Measurements from ENCODE around the gene IFITM2. TPM values are rescaled to one million over a fixed set of nuclear protein-coding genes. Genes with fewer than 3 reads are reported as not detected.
"Not testable (repeated sequence)": the region's sequence is repeated elsewhere in the genome, so short reads cannot be mapped to it uniquely, and the experiment has no call there.

The IFITM2 gene
- 18.5 and 19.4 TPM in 2 replicates for total RNA-seq (2014; rRNA removed; shearing (Covaris generic); ENCODE audit: low replicate concordance)

- Histone ChIP-seq H2AFZ (ENCODE audit: low read length) (peak within 1 kb of the TSS; percentile 91), H3K9ac (ENCODE audit: low read length) (peak within 1 kb of the TSS; percentile 66), H3K4me2 (ENCODE audit: low read depth, low read length, poor library complexity, severe bottlenecking) (peak within 1 kb of the TSS; percentile 60), H3K4me3 (ENCODE audit: low read length) (peak within 1 kb of the TSS; percentile 60; the same call in 1 of the 2 replicates)
- not testable (repeated sequence) for H3K27me3 ChIP-seq (ENCODE audit: low read length); H3K79me2 ChIP-seq (ENCODE audit: low read length); H4K20me1 ChIP-seq (ENCODE audit: insufficient read depth, low read depth, low read length); H3K9me3 ChIP-seq (ENCODE audit: low read length); H3K27ac ChIP-seq (ENCODE audit: low read length); H3K36me3 ChIP-seq (ENCODE audit: insufficient read depth, low read length); H3K4me1 ChIP-seq (ENCODE audit: low read length); H3K9me2 ChIP-seq (replicated peaks; ENCODE audit: insufficient read depth, low read length)
- DNase-seq: peak; percentile 70
These were observed at the start of gene IFITM2 for GRCh38 chr11:307766-308708. IFITM2 (plus strand) TSS chr11:307816; CDS start chr11:308193, 377 bp downstream.

- no peak for DNase-seq
- H3K27me3 ChIP-seq (ENCODE audit: low read length): no peaks in the 10 kb centered on the region
- H3K9ac ChIP-seq (ENCODE audit: low read length): no peak overlapping the region
- H3K4me1 ChIP-seq (ENCODE audit: low read length): peaks cover 17% of the 10 kb centered on the region
- H3K36me3 ChIP-seq (ENCODE audit: insufficient read depth, low read length): no peaks in the 10 kb centered on the region
- no peak overlapping the region for H3K4me2 ChIP-seq (ENCODE audit: low read depth, low read length, poor library complexity, severe bottlenecking)
- no peaks in the 10 kb centered on the region for H3K79me2 ChIP-seq (ENCODE audit: low read length)
- H2AFZ ChIP-seq (ENCODE audit: low read length): no peak overlapping the region
- no peak overlapping the region for H3K4me3 ChIP-seq (ENCODE audit: low read length)
- H3K9me3 ChIP-seq (ENCODE audit: low read length): no peaks in the 10 kb centered on the region
- H3K9me2 ChIP-seq (replicated peaks; ENCODE audit: insufficient read depth, low read length): no peaks in the 10 kb centered on the region
- H3K27ac ChIP-seq (ENCODE audit: low read length): no peak overlapping the region
- H4K20me1 ChIP-seq (ENCODE audit: insufficient read depth, low read depth, low read length): no peaks in the 10 kb centered on the region
These were observed 48.2 kb upstream of the IFITM2 start for GRCh38 chr11:259413-259812.

- H3K4me2 ChIP-seq (ENCODE audit: low read depth, low read length, poor library complexity, severe bottlenecking): no peak overlapping the region
- H2AFZ ChIP-seq (ENCODE audit: low read length): no peak overlapping the region
- H3K9ac ChIP-seq (ENCODE audit: low read length): no peak overlapping the region
- H3K27me3 ChIP-seq (ENCODE audit: low read length): no peaks in the 10 kb centered on the region
- no peaks in the 10 kb centered on the region for H3K79me2 ChIP-seq (ENCODE audit: low read length)
- no peaks in the 10 kb centered on the region for H3K9me2 ChIP-seq (replicated peaks; ENCODE audit: insufficient read depth, low read length)
- H3K36me3 ChIP-seq (ENCODE audit: insufficient read depth, low read length): no peaks in the 10 kb centered on the region
- H3K9me3 ChIP-seq (ENCODE audit: low read length): no peaks in the 10 kb centered on the region
- peaks cover 19% of the 10 kb centered on the region for H3K4me1 ChIP-seq (ENCODE audit: low read length)
- no peak for DNase-seq
- no peak overlapping the region for H3K27ac ChIP-seq (ENCODE audit: low read length)
- no peak overlapping the region for H3K4me3 ChIP-seq (ENCODE audit: low read length)
- no peaks in the 10 kb centered on the region for H4K20me1 ChIP-seq (ENCODE audit: insufficient read depth, low read depth, low read length)
These were observed 46.0 kb upstream of the IFITM2 start for GRCh38 chr11:261624-262023.

GRCh38 chr11:266676-267439 is 40.8 kb upstream of the IFITM2 start:
- Histone ChIP-seq H3K9me2 (replicated peaks; ENCODE audit: insufficient read depth, low read length) (no peaks in the 10 kb centered on the region), H3K79me2 (ENCODE audit: low read length) (no peaks in the 10 kb centered on the region), H3K9me3 (ENCODE audit: low read length) (no peaks in the 10 kb centered on the region), H4K20me1 (ENCODE audit: insufficient read depth, low read depth, low read length) (no peaks in the 10 kb centered on the region), H3K4me2 (ENCODE audit: low read depth, low read length, poor library complexity, severe bottlenecking) (no peak overlapping the region), H3K27me3 (ENCODE audit: low read length) (no peaks in the 10 kb centered on the region), H3K4me3 (ENCODE audit: low read length) (no peak overlapping the region), H3K4me1 (ENCODE audit: low read length) (peaks cover 29% of the 10 kb centered on the region), H3K36me3 (ENCODE audit: insufficient read depth, low read length) (no peaks in the 10 kb centered on the region), H3K27ac (ENCODE audit: low read length) (no peak overlapping the region), H3K9ac (ENCODE audit: low read length) (no peak overlapping the region), H2AFZ (ENCODE audit: low read length) (no peak overlapping the region)
- peak; percentile 70 for DNase-seq

- DNase-seq: peak; percentile 74
- no peaks in the 10 kb centered on the region for H3K36me3 ChIP-seq (ENCODE audit: insufficient read depth, low read length)
- H3K27me3 ChIP-seq (ENCODE audit: low read length): no peaks in the 10 kb centered on the region
- H4K20me1 ChIP-seq (ENCODE audit: insufficient read depth, low read depth, low read length): no peaks in the 10 kb centered on the region
- no peaks in the 10 kb centered on the region for H3K9me2 ChIP-seq (replicated peaks; ENCODE audit: insufficient read depth, low read length)
- H3K4me1 ChIP-seq (ENCODE audit: low read length): peaks cover 29% of the 10 kb centered on the region
- no peaks in the 10 kb centered on the region for H3K79me2 ChIP-seq (ENCODE audit: low read length)
- peak overlapping the region; percentile 79 for H3K9ac ChIP-seq (ENCODE audit: low read length)
- H2AFZ ChIP-seq (ENCODE audit: low read length): peak overlapping the region; percentile 27; the same call in 1 of the 2 replicates
- H3K27ac ChIP-seq (ENCODE audit: low read length): peak overlapping the region; percentile 92
- peak overlapping the region; percentile 63 for H3K4me3 ChIP-seq (ENCODE audit: low read length)
- no peaks in the 10 kb centered on the region for H3K9me3 ChIP-seq (ENCODE audit: low read length)
- H3K4me2 ChIP-seq (ENCODE audit: low read depth, low read length, poor library complexity, severe bottlenecking): peak overlapping the region; percentile 78
These were observed 40.1 kb upstream of the IFITM2 start for GRCh38 chr11:267491-267994.

GRCh38 chr11:268716-269145 is 38.9 kb upstream of the IFITM2 start:
- Histone ChIP-seq H3K4me3 (ENCODE audit: low read length) (peak overlapping the region; percentile 63), H3K9ac (ENCODE audit: low read length) (peak overlapping the region; percentile 79), H3K27ac (ENCODE audit: low read length) (peak overlapping the region; percentile 92), H3K4me1 (ENCODE audit: low read length) (peaks cover 29% of the 10 kb centered on the region), H3K4me2 (ENCODE audit: low read depth, low read length, poor library complexity, severe bottlenecking) (peak overlapping the region; percentile 78)
- peak; percentile 77 for DNase-seq
- H2AFZ ChIP-seq (ENCODE audit: low read length); H3K79me2 ChIP-seq (ENCODE audit: low read length); H3K9me2 ChIP-seq (replicated peaks; ENCODE audit: insufficient read depth, low read length); H4K20me1 ChIP-seq (ENCODE audit: insufficient read depth, low read depth, low read length); H3K36me3 ChIP-seq (ENCODE audit: insufficient read depth, low read length); H3K9me3 ChIP-seq (ENCODE audit: low read length); H3K27me3 ChIP-seq (ENCODE audit: low read length): not testable (repeated sequence)

GRCh38 chr11:269146-269890 is 38.3 kb upstream of the IFITM2 start:
- H3K9me3 ChIP-seq (ENCODE audit: low read length): no peaks in the 10 kb centered on the region
- no peaks in the 10 kb centered on the region for H3K36me3 ChIP-seq (ENCODE audit: insufficient read depth, low read length)
- H3K4me2 ChIP-seq (ENCODE audit: low read depth, low read length, poor library complexity, severe bottlenecking): peak overlapping the region; percentile 78
- H3K9me2 ChIP-seq (replicated peaks; ENCODE audit: insufficient read depth, low read length): no peaks in the 10 kb centered on the region
- peak overlapping the region; percentile 90 for H2AFZ ChIP-seq (ENCODE audit: low read length)
- H3K9ac ChIP-seq (ENCODE audit: low read length): peak overlapping the region; percentile 79
- peaks cover 29% of the 10 kb centered on the region for H3K4me1 ChIP-seq (ENCODE audit: low read length)
- H4K20me1 ChIP-seq (ENCODE audit: insufficient read depth, low read depth, low read length): no peaks in the 10 kb centered on the region
- H3K27ac ChIP-seq (ENCODE audit: low read length): peak overlapping the region; percentile 92
- DNase-seq: peak; percentile 94
- H3K4me3 ChIP-seq (ENCODE audit: low read length): peak overlapping the region; percentile 63
- no peaks in the 10 kb centered on the region for H3K27me3 ChIP-seq (ENCODE audit: low read length)
- H3K79me2 ChIP-seq (ENCODE audit: low read length): no peaks in the 10 kb centered on the region
